NCI-H82 treated with DMSO at 0.1 percent for 48 hours (cell line): ENCODE measurements around the gene TMEM156.
A peak's percentile ranks its signal among the peaks of the same experiment; 100 is the strongest.

ENCODE experiments used
- DNase-seq: peaks from one replicate; lab custom pipeline; 2025; ENCODE audit not compliant: unreplicated experiment; lab: John Stamatoyannopoulos, UW

Gene TMEM156

DNA sequence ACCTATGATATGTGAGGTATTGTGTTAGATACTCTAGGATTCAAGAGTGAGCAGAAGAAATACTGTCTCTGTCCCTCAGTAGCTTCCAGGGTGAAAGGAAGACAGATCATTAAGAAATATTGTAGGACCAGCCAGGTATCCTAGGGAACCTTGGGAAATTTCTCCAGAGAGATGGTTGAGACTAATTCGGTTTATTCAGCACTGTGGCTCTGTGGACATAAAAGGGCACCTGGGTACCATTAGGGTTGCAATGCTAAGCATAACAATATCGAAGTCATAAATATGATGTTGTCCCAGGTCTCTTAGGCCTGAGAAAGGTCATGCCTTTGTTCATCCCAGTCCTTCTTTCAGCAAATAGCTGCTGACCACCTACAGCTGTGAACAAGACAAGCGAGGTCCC is 103.6 kb downstream of the TMEM156 start:
- no peak for DNase-seq

DNA sequence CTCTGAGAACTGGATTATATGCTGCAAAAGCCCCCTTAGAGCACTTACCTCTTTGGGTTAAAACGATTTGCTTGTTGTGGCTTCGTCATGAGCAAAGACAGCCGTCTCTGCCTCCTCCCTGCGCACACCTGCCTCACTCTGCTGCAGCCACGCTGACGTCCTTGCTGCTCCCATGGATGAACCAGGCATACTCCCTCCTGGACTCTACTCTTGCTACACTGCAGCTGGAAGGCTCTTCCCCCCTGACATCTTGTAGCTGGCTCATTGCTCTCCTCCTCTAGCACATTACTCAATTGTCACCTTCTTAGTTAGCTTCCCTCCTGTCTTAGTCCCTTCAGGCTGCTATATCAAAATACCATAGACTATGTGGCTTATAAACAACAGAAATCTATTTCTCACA is 105.3 kb downstream of the TMEM156 start:
- no peak for DNase-seq

- peak; percentile 76 for DNase-seq
Observed at GRCh38 chr4:38925492-38926413, 106.5 kb downstream of the TMEM156 start.

- peak; percentile 50 for DNase-seq
Observed at GRCh38 chr4:38924353-38924752, 107.9 kb downstream of the TMEM156 start.

GRCh38 chr4:38923746-38924145 is 108.5 kb downstream of the TMEM156 start:
- no peak for DNase-seq

DNA sequence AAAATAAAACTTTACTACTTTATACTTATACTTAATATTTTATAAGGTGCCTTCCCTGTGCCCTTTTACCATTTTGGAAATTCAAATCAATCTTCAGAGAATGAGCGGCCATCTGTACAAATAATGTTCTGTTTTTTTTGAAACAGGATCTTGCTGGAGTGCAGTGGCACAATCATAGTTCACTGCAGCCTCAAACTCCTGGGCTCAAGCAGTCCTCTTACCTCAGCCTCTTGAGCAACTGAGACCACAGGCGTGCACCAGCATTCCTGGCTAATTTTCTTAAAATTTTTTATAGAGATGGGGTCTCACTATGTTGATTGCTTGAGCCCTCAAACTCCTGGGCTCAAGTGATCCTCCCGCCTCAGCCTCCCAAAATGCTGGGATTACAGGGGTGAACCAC is 111.1 kb downstream of the TMEM156 start:
- DNase-seq = no peak

DNA sequence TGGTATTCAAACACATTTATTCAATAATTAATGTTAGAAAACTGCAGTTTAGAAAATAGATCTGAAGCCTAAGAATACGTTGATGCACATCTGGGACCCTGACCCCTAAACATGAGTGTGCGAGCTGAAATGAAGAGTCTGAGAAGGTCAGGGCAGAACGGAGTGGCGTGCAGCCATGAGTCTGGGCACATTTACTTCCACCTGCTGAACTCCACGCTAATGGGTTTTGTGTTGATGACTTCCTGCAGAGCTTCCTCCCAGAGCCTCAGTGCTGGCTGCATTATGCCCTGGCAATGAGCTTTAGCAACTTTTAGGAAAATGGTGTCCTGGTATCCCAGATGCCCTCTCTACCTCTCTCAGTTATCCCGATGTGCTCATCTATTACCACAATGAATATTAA is 111.5 kb downstream of the TMEM156 start:
- DNase-seq = no peak

DNA sequence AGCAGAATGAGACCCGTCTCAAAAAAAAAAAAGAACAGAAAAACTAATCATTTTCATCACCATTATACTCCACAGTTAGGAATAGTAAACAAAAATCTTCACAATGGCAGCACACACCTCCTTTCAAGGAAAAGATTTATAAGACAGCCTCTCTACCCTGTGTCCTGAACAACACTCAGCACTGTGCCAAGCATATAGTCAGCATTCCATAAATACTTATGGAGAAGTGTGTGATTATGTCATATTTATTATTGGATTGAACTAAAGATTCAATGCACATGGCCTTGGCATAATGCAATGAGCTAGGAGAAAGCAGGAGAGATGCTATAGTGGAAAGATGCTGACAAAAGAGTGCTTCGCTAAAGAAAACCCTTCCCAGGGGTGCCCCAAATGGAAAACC is 112.0 kb downstream of the TMEM156 start:
- no peak for DNase-seq

DNA sequence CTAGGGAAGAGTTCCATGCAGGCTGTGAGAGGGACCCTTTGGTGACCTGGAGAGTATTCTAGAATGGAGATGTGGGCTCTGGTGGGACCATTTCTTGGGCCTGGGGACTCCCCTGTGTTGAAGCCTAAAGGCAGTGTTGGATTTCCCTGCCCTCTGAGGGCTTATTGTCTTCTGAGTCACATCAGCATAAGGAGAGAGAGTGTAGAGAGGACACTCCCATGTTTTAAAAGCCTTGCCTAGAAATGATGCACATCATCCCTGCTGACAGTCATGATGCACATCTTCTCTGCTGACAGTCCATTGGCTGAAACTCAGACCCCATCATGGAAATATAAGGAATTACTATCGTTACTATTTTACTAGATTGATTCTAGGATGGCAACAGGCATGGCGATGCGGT is 112.7 kb downstream of the TMEM156 start:
- DNase-seq = no peak

DNA sequence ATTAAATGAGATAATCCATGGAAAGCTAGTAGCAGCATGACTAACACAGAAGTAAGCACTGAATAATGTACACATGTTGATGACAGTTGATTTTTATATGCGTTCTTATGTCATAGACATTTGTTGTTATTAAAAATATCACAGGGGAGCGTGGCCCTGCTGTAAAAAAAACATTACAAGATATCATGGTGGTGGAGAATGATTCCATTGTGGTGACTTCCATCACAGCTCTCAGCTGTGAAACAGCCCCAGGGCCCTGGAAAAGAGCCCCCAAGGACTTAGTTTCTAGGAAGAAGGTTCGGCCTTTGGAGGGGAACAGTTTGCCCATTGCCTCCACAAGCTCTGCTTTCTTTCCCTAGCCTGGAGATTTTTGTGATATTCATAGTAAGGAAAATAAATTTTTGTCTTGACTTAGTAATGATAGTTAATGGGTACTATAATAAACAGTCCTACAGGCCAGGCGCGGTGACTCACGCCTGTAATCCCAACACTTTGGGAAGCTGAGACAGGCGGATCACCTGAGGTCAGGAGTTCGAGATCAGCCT is 114.7 kb downstream of the TMEM156 start:
- DNase-seq = no peak
